Caco-2 (cell line): ENCODE results near the gene FHIT. TPM values are rescaled to one million over a fixed set of nuclear protein-coding genes. Genes with fewer than 3 reads are reported as not detected.

ENCODE experiments used
- BruUV-seq: library from RNA; stranded (reverse); fragments of 400-500 nt; replicated peaks from 2 replicates; lab custom pipeline; 2021; lab: Mats Ljungman, UMichigan
- CTCF ChIA-PET: fragments of 300-600 bp; sonication (Branson Sonifier 250); formaldehyde crosslinking; loops from one replicate; lab custom pipeline; 2022; ENCODE audit warnings: antibody characterized with exemption; lab: Charles Lee
- POLR2A ChIA-PET: fragments of 300-600 bp; sonication (Branson Sonifier 250); formaldehyde crosslinking; loops from one replicate; lab custom pipeline; 2022; ENCODE audit warnings: antibody characterized with exemption; lab: Charles Lee
- DNase-seq, 2 experiments: peaks; one replicate each; pipeline versions ENCODE4 v3.0.0 to v3.0.0-alpha.2; 2020 to 2022
- H3K27me3 ChIP-seq: replicated peaks from 2 replicates; pipeline ENCODE4 v1.6.0; 2011; ENCODE audit warnings: low read length; ENCODE audit not compliant: control insufficient read depth, insufficient read depth
- H3K36me3 ChIP-seq: 2 replicates; pipeline ENCODE4 v1.5.1; 2011; ENCODE audit warnings: low read length; ENCODE audit not compliant: control insufficient read depth, insufficient read depth
- H3K4me1 ChIP-seq: fragments of 250-450 bp; sonication (Bioruptor Pico); 2 replicates; pipeline ENCODE4 v1.5.1; 2020; ENCODE audit warnings: mild to moderate bottlenecking
- H3K4me3 ChIP-seq: 2 replicates; pipeline ENCODE4 v1.5.1; 2011; ENCODE audit warnings: low read depth, mild to moderate bottlenecking, control low read depth, low read length
- H3K9me3 ChIP-seq: fragments of 250-450 bp; sonication (Bioruptor Pico); 2 replicates; pipeline ENCODE4 v1.5.1; 2020; ENCODE audit warnings: mild to moderate bottlenecking, moderate library complexity
- H3K27ac Mint-ChIP-seq: one replicate; pipeline ENCODE4 v1.8.0; 2022; ENCODE audit warnings: mixed read lengths; ENCODE audit not compliant: unreplicated experiment
- H3K27me3 Mint-ChIP-seq: one replicate; pipeline ENCODE4 v1.8.0; 2022; ENCODE audit warnings: mixed read lengths; ENCODE audit not compliant: insufficient read depth, unreplicated experiment
- H3K36me3 Mint-ChIP-seq: one replicate; pipeline ENCODE4 v1.8.0; 2022; ENCODE audit warnings: mild to moderate bottlenecking, mixed read lengths; ENCODE audit not compliant: insufficient read depth, unreplicated experiment
- H3K4me1 Mint-ChIP-seq: one replicate; pipeline ENCODE4 v1.8.0; 2022; ENCODE audit warnings: low read depth, mixed read lengths; ENCODE audit not compliant: unreplicated experiment
- H3K4me3 Mint-ChIP-seq: one replicate; pipeline ENCODE4 v1.8.0; 2022; ENCODE audit warnings: mild to moderate bottlenecking, moderate library complexity, mixed read lengths; ENCODE audit not compliant: unreplicated experiment
- H3K9me3 Mint-ChIP-seq: one replicate; pipeline ENCODE4 v1.8.0; 2022; ENCODE audit warnings: mixed read lengths; ENCODE audit not compliant: unreplicated experiment
- intact Hi-C: fragments of 100-400 bp; cut with micrococcal nuclease; formaldehyde crosslinking; loops from one replicate; pipeline ENCODE4 v1.10.0; 2022; ENCODE audit not compliant: unreplicated experiment
- total RNA-seq: library from RNA; stranded (reverse); gene quantifications from 2 replicates; pipeline ENCODE4 v1.2.3, GENCODE V29; 2022
- TF ChIP-seq, protein P1 (sequence below), 2 experiments: fragments of 200-600 bp in 1 of 2; IDR thresholded peaks; 1 replicate in 1 of 2; 2 replicates in 1 of 2; pipeline versions ENCODE4 v1.5.1 to v1.8.0; 2011 to 2022; ENCODE audit warnings: antibody characterized with exemption in 1 of 2, control low read depth in 1 of 2, inconsistent platforms in 1 of 2, low read depth in 1 of 2, low read length in 1 of 2, mild to moderate bottlenecking in 1 of 2, moderate library complexity in 1 of 2; ENCODE audit not compliant: insufficient read depth in 1 of 2, severe bottlenecking in 1 of 2, unreplicated experiment in 1 of 2

The FHIT gene
- total RNA-seq, 1 experiment from 2014 or later = 8.3 TPM

DNA sequence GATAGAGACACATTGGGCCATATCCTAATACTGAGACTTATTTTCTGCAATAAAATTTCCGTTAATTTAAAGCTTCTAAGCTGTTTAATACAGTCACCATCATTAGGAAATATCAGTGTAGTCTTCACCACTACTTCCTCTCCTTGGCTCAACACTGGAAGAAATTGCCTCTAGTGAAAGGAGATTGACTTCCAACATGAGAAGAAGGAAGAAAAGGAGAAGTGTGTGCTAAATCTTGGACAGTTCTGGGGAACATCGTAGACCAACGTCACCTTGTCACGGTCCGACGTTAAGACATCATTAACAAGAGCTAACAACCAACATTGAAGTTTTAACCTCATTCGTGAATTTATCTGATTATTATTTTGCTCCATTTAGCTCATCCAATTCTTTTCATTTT is 1214.4 kb downstream of the FHIT start:
- no peaks in the 10 kb centered on the region for H3K36me3 ChIP-seq
- H3K4me3 Mint-ChIP-seq = no peak overlapping the region
- intact Hi-C loops = no loop called here
- DNase-seq = no peak
- no peaks in the 10 kb centered on the region for H3K9me3 ChIP-seq
- no peaks in the 10 kb centered on the region for H3K4me1 ChIP-seq
- H3K27me3 ChIP-seq = no peaks in the 10 kb centered on the region; the same call in 1 of the 2 replicates
- TF ChIP-seq, protein P1, sequence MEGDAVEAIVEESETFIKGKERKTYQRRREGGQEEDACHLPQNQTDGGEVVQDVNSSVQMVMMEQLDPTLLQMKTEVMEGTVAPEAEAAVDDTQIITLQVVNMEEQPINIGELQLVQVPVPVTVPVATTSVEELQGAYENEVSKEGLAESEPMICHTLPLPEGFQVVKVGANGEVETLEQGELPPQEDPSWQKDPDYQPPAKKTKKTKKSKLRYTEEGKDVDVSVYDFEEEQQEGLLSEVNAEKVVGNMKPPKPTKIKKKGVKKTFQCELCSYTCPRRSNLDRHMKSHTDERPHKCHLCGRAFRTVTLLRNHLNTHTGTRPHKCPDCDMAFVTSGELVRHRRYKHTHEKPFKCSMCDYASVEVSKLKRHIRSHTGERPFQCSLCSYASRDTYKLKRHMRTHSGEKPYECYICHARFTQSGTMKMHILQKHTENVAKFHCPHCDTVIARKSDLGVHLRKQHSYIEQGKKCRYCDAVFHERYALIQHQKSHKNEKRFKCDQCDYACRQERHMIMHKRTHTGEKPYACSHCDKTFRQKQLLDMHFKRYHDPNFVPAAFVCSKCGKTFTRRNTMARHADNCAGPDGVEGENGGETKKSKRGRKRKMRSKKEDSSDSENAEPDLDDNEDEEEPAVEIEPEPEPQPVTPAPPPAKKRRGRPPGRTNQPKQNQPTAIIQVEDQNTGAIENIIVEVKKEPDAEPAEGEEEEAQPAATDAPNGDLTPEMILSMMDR (IDR thresholded peaks at IDR 0.05; ENCODE audit: insufficient read depth in 1 of 2, low read depth in 1 of 2, low read length in 1 of 2, severe bottlenecking in 1 of 2, unreplicated experiment in 1 of 2) = no peak
- no peaks in the 10 kb centered on the region for H3K4me1 Mint-ChIP-seq
- no peaks in the 10 kb centered on the region for H3K9me3 Mint-ChIP-seq
- no peaks in the 10 kb centered on the region for H3K27me3 Mint-ChIP-seq
- no peak overlapping the region for H3K4me3 ChIP-seq
- no TSS peak for BruUV-seq
- POLR2A ChIA-PET = no interaction called here
- no peaks in the 10 kb centered on the region for H3K36me3 Mint-ChIP-seq
- CTCF ChIA-PET = no interaction called here
- H3K27ac Mint-ChIP-seq = no peak overlapping the region

GRCh38 chr3:60033901-60034453 is 1217.3 kb downstream of the FHIT start:
- CTCF ChIA-PET = no interaction called here
- BruUV-seq = no TSS peak
- no peaks in the 10 kb centered on the region for H3K4me1 ChIP-seq
- POLR2A ChIA-PET = no interaction called here
- no peak overlapping the region for H3K4me3 ChIP-seq
- no peak overlapping the region for H3K27ac Mint-ChIP-seq
- no peak overlapping the region for H3K4me3 Mint-ChIP-seq
- TF ChIP-seq, protein P1 (IDR thresholded peaks at IDR 0.05; ENCODE audit: insufficient read depth in 1 of 2, low read depth in 1 of 2, low read length in 1 of 2, severe bottlenecking in 1 of 2, unreplicated experiment in 1 of 2) = no peak
- no peaks in the 10 kb centered on the region for H3K4me1 Mint-ChIP-seq
- H3K9me3 ChIP-seq = no peaks in the 10 kb centered on the region
- no peaks in the 10 kb centered on the region; the same call in 1 of the 2 replicates for H3K27me3 ChIP-seq
- no peaks in the 10 kb centered on the region for H3K27me3 Mint-ChIP-seq
- no peaks in the 10 kb centered on the region for H3K9me3 Mint-ChIP-seq
- H3K36me3 Mint-ChIP-seq = no peaks in the 10 kb centered on the region
- no peak for DNase-seq
- intact Hi-C loops = no loop called here
- H3K36me3 ChIP-seq = no peaks in the 10 kb centered on the region

GRCh38 chr3:60030982-60031381 is 1220.3 kb downstream of the FHIT start:
- CTCF ChIA-PET = no interaction called here
- no peaks in the 10 kb centered on the region for H3K9me3 ChIP-seq
- no peaks in the 10 kb centered on the region for H3K4me1 ChIP-seq
- H3K36me3 ChIP-seq = no peaks in the 10 kb centered on the region
- H3K9me3 Mint-ChIP-seq = no peaks in the 10 kb centered on the region
- no peaks in the 10 kb centered on the region for H3K4me1 Mint-ChIP-seq
- intact Hi-C loops = no loop called here
- DNase-seq = no peak
- no peak overlapping the region for H3K4me3 Mint-ChIP-seq
- TF ChIP-seq, protein P1 (IDR thresholded peaks at IDR 0.05; ENCODE audit: insufficient read depth in 1 of 2, low read depth in 1 of 2, low read length in 1 of 2, severe bottlenecking in 1 of 2, unreplicated experiment in 1 of 2) = no peak
- H3K27ac Mint-ChIP-seq = no peak overlapping the region
- H3K27me3 ChIP-seq = no peaks in the 10 kb centered on the region; the same call in 1 of the 2 replicates
- H3K4me3 ChIP-seq = no peak overlapping the region
- H3K36me3 Mint-ChIP-seq = no peaks in the 10 kb centered on the region
- POLR2A ChIA-PET = no interaction called here
- peaks cover 2% of the 10 kb centered on the region for H3K27me3 Mint-ChIP-seq
- BruUV-seq = no TSS peak
